GM19099 (cell line): Measurements from ENCODE around the gene OR1I1.

ENCODE experiments used
- POLR2A ChIP-seq: IDR thresholded peaks from 3 replicates; pipeline ENCODE4 v1.6.1; 2011; ENCODE audit warnings: low read depth; ENCODE audit not compliant: insufficient read length; ENCODE audit errors: extremely low read depth

OR1I1 gene

GRCh38 chr19:15087182-15087581, 5.2 kb downstream of the OR1I1 start:
- TF ChIP-seq POLR2A, result no peak

DNA sequence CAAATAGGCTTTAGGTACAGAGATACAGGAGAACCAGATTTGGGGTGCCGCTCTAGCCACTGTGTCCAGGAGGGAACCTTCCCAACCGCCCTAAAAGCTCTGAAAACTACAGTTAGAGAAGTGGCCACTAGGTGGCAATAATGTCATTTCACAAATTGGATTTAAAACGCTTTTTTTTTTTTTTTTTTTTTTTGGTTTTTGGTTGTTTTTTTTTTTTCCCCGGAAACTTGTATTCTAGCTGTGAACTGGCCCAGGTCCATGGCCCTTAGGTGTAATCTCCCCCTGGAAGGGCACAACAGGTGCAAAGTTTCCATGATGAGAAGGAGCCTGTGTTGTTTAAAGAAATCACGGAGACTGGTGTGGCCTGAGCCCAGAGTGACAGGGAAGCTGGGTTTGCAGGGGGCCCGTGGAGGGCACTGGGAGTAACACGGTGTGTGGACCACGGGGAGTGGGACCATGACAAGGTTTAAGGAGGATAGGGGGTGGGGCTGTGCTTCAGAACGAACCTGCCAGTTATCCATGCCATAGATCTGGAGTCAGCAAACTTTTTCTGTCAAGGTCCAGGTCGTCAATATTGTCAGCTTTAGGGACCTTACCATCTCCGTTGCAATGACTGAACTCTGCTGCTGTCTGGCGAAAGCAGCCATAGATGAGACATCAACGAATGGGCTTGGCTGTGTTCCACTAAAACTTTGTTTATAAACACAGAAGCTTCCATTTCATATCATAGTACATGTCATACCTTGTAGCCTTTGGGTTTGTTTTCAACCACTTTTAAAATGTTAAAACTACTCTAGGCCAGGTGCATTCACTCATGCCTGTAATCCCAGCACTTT, 10.1 kb downstream of the OR1I1 start:
- TF ChIP-seq POLR2A, result no peak

GRCh38 chr19:15093001-15093400, 11.0 kb downstream of the OR1I1 start:
- TF ChIP-seq POLR2A, result no peak

GRCh38 chr19:15096223-15096622, 14.2 kb downstream of the OR1I1 start:
- no peak for TF ChIP-seq POLR2A

DNA sequence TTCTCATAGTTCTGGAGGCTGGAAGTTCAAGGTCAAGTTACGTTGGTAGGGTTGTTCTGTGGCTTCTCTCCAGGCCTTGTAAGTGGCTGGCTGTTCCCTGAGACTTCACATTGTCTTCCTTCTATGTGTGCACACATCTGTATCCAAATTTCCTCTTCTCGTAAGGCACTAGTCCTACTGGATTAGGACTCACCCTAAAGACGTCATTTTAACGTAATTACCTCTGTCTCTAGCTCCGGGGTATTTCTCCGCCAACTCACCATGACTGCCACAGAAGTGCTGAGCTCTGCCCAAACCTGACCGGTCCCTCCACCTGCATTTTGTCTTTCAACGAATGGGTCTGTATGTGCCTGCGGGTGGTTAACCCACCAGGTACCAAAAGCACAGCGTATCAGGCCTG, 16.4 kb downstream of the OR1I1 start:
- no peak for TF ChIP-seq POLR2A

GRCh38 chr19:15099017-15099582, 17.1 kb downstream of the OR1I1 start:
- no peak for TF ChIP-seq POLR2A

DNA sequence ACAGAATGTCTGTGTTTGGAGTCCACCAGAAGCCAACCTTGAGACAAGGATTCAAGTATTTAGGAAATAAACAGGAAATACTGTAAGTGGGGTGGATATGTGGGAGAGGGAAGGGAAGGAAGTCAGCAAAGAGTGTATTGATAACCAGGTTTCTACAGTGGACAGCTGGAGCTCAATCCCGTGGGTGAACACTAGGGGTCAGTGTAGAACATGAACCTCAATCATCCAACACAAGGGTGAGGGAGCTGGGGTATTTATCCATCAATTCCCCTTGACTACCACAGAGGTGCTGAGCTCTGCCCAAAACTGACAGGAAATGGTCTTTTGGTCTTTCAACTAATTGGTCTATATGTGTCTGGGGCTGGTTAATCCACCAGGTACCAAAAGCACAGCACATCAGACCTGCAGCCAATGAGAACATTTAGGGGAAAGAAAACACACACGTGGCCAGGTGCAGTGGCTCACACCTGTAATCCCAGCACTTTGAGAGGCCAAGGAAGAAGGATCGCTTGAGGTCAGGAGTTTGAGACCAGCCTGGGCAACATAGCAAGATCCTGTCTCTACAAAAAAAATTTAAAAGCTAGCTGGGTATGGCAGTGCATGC, 19.6 kb downstream of the OR1I1 start:
- TF ChIP-seq POLR2A, result no peak

GRCh38 chr19:15104003-15104402, 22.0 kb downstream of the OR1I1 start:
- no peak for TF ChIP-seq POLR2A

GRCh38 chr19:15104411-15104810, 22.4 kb downstream of the OR1I1 start:
- no peak for TF ChIP-seq POLR2A

DNA sequence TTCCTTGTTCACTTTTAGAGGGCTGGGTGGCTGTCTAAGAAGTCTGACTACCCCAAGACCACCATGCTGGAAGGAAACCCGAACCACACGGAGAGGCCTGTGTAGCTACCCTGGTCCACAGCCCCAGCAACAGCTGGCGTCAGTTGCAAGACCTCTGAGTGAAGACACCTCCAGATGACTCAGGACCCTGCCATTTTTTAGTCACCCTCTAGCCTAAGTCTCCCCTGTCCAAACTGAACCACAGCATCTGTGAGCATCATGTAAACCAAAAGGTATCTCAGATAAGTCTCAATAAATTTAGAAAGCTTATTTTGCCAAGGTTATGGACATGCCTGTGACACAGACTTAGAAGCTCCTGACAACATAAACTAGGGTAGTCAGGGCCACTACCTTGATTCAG, 23.0 kb downstream of the OR1I1 start:
- TF ChIP-seq POLR2A, result no peak

- TF ChIP-seq POLR2A, result no peak
Observed at GRCh38 chr19:15107061-15108010, 25.3 kb downstream of the OR1I1 start, which contains the start of gene SYDE1. Gene SYDE1 (plus strand): TSS chr19:15107401. CDS start chr19:15107434, 33 bp downstream.

DNA sequence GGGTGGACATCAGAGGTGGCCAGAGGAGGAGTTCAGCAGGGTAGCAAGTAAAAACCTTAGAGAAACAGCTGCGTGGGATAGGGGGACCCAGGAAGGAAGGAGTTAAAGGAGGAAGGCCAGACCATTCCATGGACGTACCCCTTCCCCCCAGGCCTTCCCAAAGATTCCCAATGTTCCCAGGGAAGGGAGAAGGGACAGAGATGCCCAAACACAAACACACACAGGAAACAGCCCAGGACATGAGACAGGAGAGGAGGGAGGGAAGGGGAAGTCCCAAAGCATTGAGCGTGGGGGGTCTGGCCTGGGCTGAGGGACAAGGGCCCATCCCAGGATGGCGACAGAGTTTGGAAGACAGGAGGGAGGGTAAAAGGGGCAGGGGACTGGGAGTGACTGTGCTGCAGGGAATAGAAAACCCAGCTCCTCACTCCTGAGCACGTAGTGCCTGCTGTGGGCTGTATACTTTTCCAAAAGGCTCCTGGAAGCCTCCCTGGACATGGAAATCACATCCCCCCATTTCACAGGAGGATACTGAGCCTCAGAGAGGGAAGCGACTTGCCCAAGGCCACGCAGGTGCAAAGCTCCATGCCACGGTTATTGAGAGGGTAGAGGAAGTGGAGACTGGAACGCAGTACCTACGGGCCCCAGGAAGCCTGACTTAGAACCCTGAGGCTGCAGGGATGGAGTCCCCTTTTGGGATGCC, 26.3 kb downstream of the OR1I1 start:
- no peak for TF ChIP-seq POLR2A

DNA sequence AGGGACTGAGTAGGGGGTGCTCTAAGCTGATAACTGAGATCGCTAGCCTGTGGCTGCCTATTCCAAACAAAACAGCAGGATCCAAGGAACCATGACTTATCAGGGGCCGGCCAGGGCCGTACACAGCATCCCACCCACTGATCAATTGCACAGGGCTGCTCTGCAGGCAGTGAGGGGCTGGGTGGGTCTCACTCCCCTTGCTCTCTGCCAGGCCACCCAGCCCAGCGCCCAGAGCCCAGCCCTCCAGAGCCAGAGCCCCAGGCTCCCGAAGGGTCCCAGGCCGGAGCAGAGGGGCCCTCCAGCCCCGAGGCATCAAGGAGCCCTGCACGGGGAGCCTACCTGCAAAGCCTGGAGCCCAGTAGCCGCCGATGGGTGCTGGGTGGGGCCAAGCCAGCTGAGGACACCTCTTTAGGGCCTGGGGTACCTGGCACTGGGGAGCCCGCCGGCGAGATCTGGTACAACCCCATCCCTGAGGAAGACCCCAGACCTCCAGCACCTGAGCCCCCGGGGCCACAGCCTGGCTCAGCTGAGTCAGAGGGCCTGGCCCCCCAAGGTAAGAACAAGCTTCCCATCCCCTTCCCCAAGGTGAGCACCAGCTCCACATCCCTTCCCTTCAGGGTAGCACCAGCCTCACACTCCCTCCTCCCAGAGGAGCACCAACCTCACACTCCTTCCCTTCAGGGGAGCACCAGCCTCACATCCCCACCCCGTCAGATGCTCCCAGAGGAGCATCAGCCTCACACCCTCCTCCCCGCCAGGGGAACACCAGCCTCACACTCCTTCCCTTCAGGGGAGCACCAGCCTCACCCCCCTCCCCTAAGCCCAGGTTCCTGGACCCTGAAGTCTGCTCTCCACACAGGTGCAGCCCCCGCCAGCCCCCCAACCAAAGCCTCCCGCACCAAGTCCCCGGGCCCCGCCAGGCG, 27.1 kb downstream of the OR1I1 start:
- TF ChIP-seq POLR2A, result no peak
